Tibial artery (tissue), 4 donors: Measurements from ENCODE around the gene TRPM4.
A peak's percentile ranks its signal among the peaks of the same experiment; 100 is the strongest.

Source experiments
- DNase-seq, 2 donors: peaks; one replicate each; pipeline ENCODE4 v3.0.0-alpha.2; 2019
- H3K27ac ChIP-seq, 2 donors: fragments of 200-600 bp; sonication (generic) in 1 of 2; 1 replicate in 1 of 2; 2 replicates in 1 of 2; pipeline ENCODE4 v1.5.1; 2018 to 2019; ENCODE audit warnings: mild to moderate bottlenecking in 1 of 2
- H3K27me3 ChIP-seq, 2 donors: fragments of 200-600 bp; sonication (generic) in 1 of 2; one replicate each; pipeline versions ENCODE4 v1.5.1 to v1.6.0; 2016 to 2019
- H3K36me3 ChIP-seq, 3 donors: fragments of 200-600 bp; sonication (generic) in 2 of 3; one replicate each; pipeline ENCODE4 v1.5.1; 2016 to 2019; ENCODE audit warnings: mild to moderate bottlenecking in 2 of 3
- H3K4me1 ChIP-seq, 4 donors: fragments of 200-600 bp; sonication (generic) in 2 of 4; 1 replicate in 3 of 4; 2 replicates in 1 of 4; pipeline ENCODE4 v1.5.1; 2016 to 2019
- H3K4me3 ChIP-seq, 2 donors: fragments of 200-600 bp; sonication (generic) in 1 of 2; 1 replicate in 1 of 2; 2 replicates in 1 of 2; pipeline ENCODE4 v1.5.1; 2018 to 2019; ENCODE audit warnings: mild to moderate bottlenecking in 2 of 2
- H3K9me3 ChIP-seq, 3 donors: fragments of 200-600 bp; sonication (generic) in 1 of 3; one replicate each; pipeline ENCODE4 v1.5.1; 2016 to 2019
- intact Hi-C: fragments of 100-400 bp; cut with DNase I; formaldehyde crosslinking; loops from one replicate; pipeline ENCODE4 v1.15.0; 2023; ENCODE audit warnings: low total_unique reads
- TF ChIP-seq, protein P1 (sequence below), 2 experiments: fragments of 200-600 bp in 1 of 2; fragments of 450-650 bp in 1 of 2; IDR thresholded peaks; one replicate each; pipeline ENCODE4 v1.5.1; 2017 to 2019; ENCODE audit warnings: antibody characterized with exemption in 2 of 2, mild to moderate bottlenecking in 1 of 2, moderate library complexity in 1 of 2

TRPM4 gene

GRCh38 chr19:49151267-49152118 is 6.1 kb upstream of the TRPM4 start:
- TF ChIP-seq, protein P1, sequence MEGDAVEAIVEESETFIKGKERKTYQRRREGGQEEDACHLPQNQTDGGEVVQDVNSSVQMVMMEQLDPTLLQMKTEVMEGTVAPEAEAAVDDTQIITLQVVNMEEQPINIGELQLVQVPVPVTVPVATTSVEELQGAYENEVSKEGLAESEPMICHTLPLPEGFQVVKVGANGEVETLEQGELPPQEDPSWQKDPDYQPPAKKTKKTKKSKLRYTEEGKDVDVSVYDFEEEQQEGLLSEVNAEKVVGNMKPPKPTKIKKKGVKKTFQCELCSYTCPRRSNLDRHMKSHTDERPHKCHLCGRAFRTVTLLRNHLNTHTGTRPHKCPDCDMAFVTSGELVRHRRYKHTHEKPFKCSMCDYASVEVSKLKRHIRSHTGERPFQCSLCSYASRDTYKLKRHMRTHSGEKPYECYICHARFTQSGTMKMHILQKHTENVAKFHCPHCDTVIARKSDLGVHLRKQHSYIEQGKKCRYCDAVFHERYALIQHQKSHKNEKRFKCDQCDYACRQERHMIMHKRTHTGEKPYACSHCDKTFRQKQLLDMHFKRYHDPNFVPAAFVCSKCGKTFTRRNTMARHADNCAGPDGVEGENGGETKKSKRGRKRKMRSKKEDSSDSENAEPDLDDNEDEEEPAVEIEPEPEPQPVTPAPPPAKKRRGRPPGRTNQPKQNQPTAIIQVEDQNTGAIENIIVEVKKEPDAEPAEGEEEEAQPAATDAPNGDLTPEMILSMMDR (IDR thresholded peaks at IDR 0.05): no peak
- Histone ChIP-seq H3K36me3 (no peaks in the 10 kb centered on the region), H3K27ac (peak overlapping the region; percentile 71 to 80), H3K9me3 (no peaks in the 10 kb centered on the region), H3K4me3 (peak overlapping the region in 1 of 2 donors; percentile 78), H3K4me1 (peaks cover 0 to 54% (median 34%) of the 10 kb centered on the region in 4 donors), H3K27me3 (no peaks in the 10 kb centered on the region)
- intact Hi-C loops: loop anchor here (5.0 kb wide), 1 partner anchor 34 kb away; the partner anchor contains the start of genes C19orf73 and PPFIA3
- DNase-seq: peak in 1 of 2 donors; percentile 78

GRCh38 chr19:49152119-49152550 is 5.5 kb upstream of the TRPM4 start:
- H3K4me1 ChIP-seq: peaks cover 0 to 52% (median 35%) of the 10 kb centered on the region in 4 donors
- TF ChIP-seq, protein P1 (IDR thresholded peaks at IDR 0.05): no peak
- H3K27me3 ChIP-seq: no peaks in the 10 kb centered on the region
- peak overlapping the region in 1 of 2 donors; percentile 78 for H3K4me3 ChIP-seq
- no peak for DNase-seq
- peak overlapping the region; percentile 71 to 80 for H3K27ac ChIP-seq
- intact Hi-C loops: loop anchor here (5.0 kb wide), 1 partner anchor 35 kb away; the partner anchor contains the start of genes C19orf73 and PPFIA3
- H3K9me3 ChIP-seq: no peaks in the 10 kb centered on the region
- no peaks in the 10 kb centered on the region for H3K36me3 ChIP-seq

DNA sequence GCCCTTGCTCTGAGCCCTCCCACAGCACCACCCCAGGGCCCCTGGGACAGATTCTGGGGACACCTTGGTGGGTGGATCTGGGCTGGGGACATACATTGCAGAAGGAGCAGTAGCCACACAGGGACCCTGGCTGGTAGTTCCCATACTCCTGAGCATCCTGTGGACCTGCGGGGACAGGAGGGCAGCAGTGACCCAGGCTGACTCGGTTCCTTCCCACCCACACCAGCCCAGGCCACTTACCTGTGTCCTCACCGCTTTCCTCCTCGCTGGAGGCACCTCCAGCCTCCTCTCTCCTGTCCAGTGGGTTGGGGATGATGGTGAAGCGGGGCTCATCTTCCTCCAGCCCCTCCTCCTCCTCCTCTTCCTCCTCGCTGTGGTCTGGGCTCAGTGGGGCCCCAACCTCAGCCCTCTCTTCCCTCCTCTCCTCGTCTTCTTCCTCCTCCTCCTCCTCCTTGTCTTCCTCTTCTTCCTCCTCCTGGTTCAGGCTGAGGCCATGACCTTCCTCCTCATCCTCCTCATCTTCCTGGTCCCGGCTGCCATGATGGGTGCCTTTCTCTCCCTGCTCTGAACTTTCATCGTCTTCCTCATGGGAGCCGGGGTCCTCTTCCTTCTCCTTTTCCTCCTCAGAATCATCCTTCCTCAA is 4.3 kb upstream of the TRPM4 start:
- H3K4me3 ChIP-seq: no peak overlapping the region

GRCh38 chr19:49154279-49154678 is 3.3 kb upstream of the TRPM4 start:
- H3K36me3 ChIP-seq: no peaks in the 10 kb centered on the region
- H3K4me1 ChIP-seq: peaks cover 0 to 58% (median 38%) of the 10 kb centered on the region in 4 donors
- peak overlapping the region; percentile 66 to 72 for H3K27ac ChIP-seq
- H3K27me3 ChIP-seq: no peaks in the 10 kb centered on the region
- TF ChIP-seq, protein P1 (IDR thresholded peaks at IDR 0.05): no peak
- no peak for DNase-seq
- intact Hi-C loops: loop anchor here (5.0 kb wide), 1 partner anchor 37 kb away; the partner anchor contains the start of genes C19orf73 and PPFIA3
- H3K9me3 ChIP-seq: no peaks in the 10 kb centered on the region
- H3K4me3 ChIP-seq: no peak overlapping the region

More for the DNA sequence above, 4.3 kb upstream of the TRPM4 start:
- DNase-seq: no peak
- TF ChIP-seq, protein P1 (IDR thresholded peaks at IDR 0.05): no peak
- no peaks in the 10 kb centered on the region for H3K9me3 ChIP-seq
- H3K27ac ChIP-seq: no peak overlapping the region
- intact Hi-C loops: loop anchor here (5.0 kb wide), 1 partner anchor 36 kb away; the partner anchor contains the start of genes C19orf73 and PPFIA3
- H3K27me3 ChIP-seq: no peaks in the 10 kb centered on the region
- H3K4me1 ChIP-seq: peaks cover 0 to 57% (median 39%) of the 10 kb centered on the region in 4 donors
- no peaks in the 10 kb centered on the region for H3K36me3 ChIP-seq

- no peaks in the 10 kb centered on the region for H3K9me3 ChIP-seq
- TF ChIP-seq, protein P1 (IDR thresholded peaks at IDR 0.05): no peak
- DNase-seq: peak in 1 of 2 donors; percentile 41
- H3K27ac ChIP-seq: peak within 1 kb of the TSS; percentile 66 to 72
- H3K4me1 ChIP-seq: peaks cover 0 to 53% (median 45%) of the 10 kb centered on the region in 4 donors
- H3K36me3 ChIP-seq: no peaks in the 10 kb centered on the region
- H3K4me3 ChIP-seq: peak within 1 kb of the TSS; percentile 3 to 32
- no peaks in the 10 kb centered on the region for H3K27me3 ChIP-seq
- intact Hi-C loops: no loop called here
These were observed 2.4 kb upstream of the TRPM4 start, which contains the start of gene HRC for GRCh38 chr19:49155005-49155819. Gene HRC, minus strand, starts transcription at chr19:49155396. Its CDS starts 159 bp downstream, at chr19:49155237.
